ENCODE results near the gene UTP4. TPM values are rescaled to one million over a fixed set of nuclear protein-coding genes. Genes with fewer than 3 reads are reported as not detected.

UTP4 gene
- total RNA-seq, 1 experiment from 2014 or later, result 125 TPM

DNA sequence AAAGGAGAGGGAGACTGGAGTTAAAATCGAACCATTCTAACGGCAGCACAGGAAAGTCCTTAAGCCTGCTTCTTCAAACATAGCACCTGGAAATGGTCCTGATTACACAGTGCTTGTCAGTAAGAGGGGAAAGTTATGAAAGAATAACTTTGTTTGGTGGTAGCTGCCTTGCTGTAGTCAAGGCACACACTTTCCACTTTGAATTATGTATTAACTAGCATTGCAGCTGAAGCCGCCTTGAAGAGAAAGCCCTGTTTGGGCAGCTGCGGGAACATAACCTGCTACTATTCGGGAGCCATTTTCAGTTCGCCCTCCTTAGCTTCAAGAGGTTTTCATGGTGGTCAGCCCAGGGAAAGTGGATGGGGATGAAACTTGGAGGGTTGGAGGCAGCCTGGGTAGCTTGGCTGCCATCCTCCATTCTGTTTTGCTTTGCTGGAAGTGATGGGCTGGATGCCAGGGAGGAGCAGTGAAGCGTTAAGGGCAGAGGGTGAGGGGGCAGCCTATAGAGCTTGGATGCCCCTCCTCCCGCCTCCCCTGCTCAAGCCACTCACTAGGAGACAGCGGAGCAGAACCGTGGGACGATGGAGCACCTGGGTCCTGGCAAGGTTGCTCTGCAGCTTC is 32.3 kb upstream of the UTP4 start:
- ATAC-seq, result no peak
- ChIA-PET POLR2A (interaction anchor here (0.7 to 1.7 kb wide), 2 partner anchors 15 to 28 kb away, joined by 3 read pairs; no protein-coding TSS in a partner anchor), CTCF (interaction anchor here (2.4 kb wide), 1 partner anchor 13 kb away, joined by 8 read pairs; no protein-coding TSS in a partner anchor), RAD21 (ENCODE audit: low non-redundant PET in 1 of 2, low total read pairs in 2 of 2, uncharacterized antibody in 2 of 2, unreplicated experiment in 2 of 2) (interaction anchor here in 1 of 2 experiments (0.6 kb wide), 1 partner anchor 21 kb away, joined by 7 read pairs; no protein-coding TSS in a partner anchor)
- H3K79me2 ChIP-seq (ENCODE audit: insufficient read depth, low read length), result no peaks in the 10 kb centered on the region
- H3K9me2 ChIP-seq (ENCODE audit: insufficient read depth), result no peaks in the 10 kb centered on the region
- H3K4me3 ChIP-seq (replicated peaks in 1 of 2; ENCODE audit: low read depth in 1 of 2, low read length in 2 of 2), result no peak overlapping the region
- H3K9ac ChIP-seq (ENCODE audit: low read length), result no peak overlapping the region
- H3K27ac ChIP-seq (ENCODE audit: low read depth, low read length), result no peak overlapping the region
- H3K4me2 ChIP-seq (ENCODE audit: low read length), result no peak overlapping the region
- H2AFZ ChIP-seq (ENCODE audit: low read depth, low read length, poor library complexity, severe bottlenecking), result no peak overlapping the region
- intact Hi-C loops (cut with micrococcal nuclease), result no loop called here
- H3K36me3 ChIP-seq (ENCODE audit: control insufficient read depth in 1 of 2, insufficient read depth in 2 of 2, low read length in 2 of 2), result no peaks in the 10 kb centered on the region
- DNase-seq (ENCODE audit: low read depth, low spot score), result no peak
- H3K27me3 ChIP-seq (ENCODE audit: insufficient read depth, low read length), result no peaks in the 10 kb centered on the region
- H3K9me3 ChIP-seq (ENCODE audit: control insufficient read depth in 1 of 2, insufficient read depth in 1 of 2, low read depth in 1 of 2, low read length in 2 of 2), result no peaks in the 10 kb centered on the region
- H3K4me1 ChIP-seq (ENCODE audit: control insufficient read depth in 1 of 2, insufficient read depth in 2 of 2, low read length in 2 of 2), result peaks cover 19 to 43% of the 10 kb centered on the region in 2 experiments
- TF ChIP-seq FOSL1 (IDR thresholded peaks at IDR 0.05; ENCODE audit: low read depth), result no peak
- no peak for TF ChIP-seq YY1 (IDR thresholded peaks at IDR 0.05; ENCODE audit: extremely low read depth, insufficient replicate concordance, low read depth, low read length)
- TF ChIP-seq EZH2phosphoT487 (IDR thresholded peaks at IDR 0.05; ENCODE audit: borderline replicate concordance), result no peak
- no peak for TF ChIP-seq POLR2AphosphoS5 (IDR thresholded peaks at IDR 0.05; ENCODE audit: low read depth, low read length)
- TF ChIP-seq, protein P1, sequence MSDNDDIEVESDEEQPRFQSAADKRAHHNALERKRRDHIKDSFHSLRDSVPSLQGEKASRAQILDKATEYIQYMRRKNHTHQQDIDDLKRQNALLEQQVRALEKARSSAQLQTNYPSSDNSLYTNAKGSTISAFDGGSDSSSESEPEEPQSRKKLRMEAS (IDR thresholded peaks at IDR 0.05), result no peak
- no peak for TF ChIP-seq ELF1 (IDR thresholded peaks at IDR 0.05; ENCODE audit: borderline replicate concordance, low read depth)
- no peak for TF ChIP-seq CBX3 (IDR thresholded peaks at IDR 0.05; ENCODE audit: low read depth)
- no peak for TF ChIP-seq ZNF274 (IDR thresholded peaks at IDR 0.05; ENCODE audit: low read depth, low read length)
- TF ChIP-seq SIN3A (IDR thresholded peaks at IDR 0.05; ENCODE audit: low read depth), result no peak
- TF ChIP-seq EZH2 (IDR thresholded peaks at IDR 0.05), result no peak
- no TSS peak for BruUV-seq (replicated peaks)
- H4K20me1 ChIP-seq (ENCODE audit: insufficient read depth), result no peaks in the 10 kb centered on the region

All from HCT116 (cell line).